ENCODE measurements around the gene WFDC1. TPM values are rescaled to one million over a fixed set of nuclear protein-coding genes. Genes with fewer than 3 reads are reported as not detected.

WFDC1 gene
- total and polyA plus RNA-seq, 10 of the 15 experiments (the other 5 are each of a cell fraction or from before 2014, with no cell fraction given) = not detected

GRCh38 chr16:84319146-84319760 is 24.6 kb downstream of the WFDC1 start:
- H3K4me2 ChIP-seq (ENCODE audit: control insufficient read depth, insufficient read depth) = no peak overlapping the region
- CTCF ChIA-PET = no interaction called here
- in situ Hi-C loops (cut with MboI) (no loop called here), intact Hi-C loops (cut with micrococcal nuclease; ENCODE audit: unreplicated experiment) (no loop called here)
- H3K36me3 ChIP-seq (ENCODE audit: control insufficient read depth in 2 of 2, insufficient read depth in 2 of 2, low read length in 1 of 2) = no peaks in the 10 kb centered on the region
- DNase-seq (ENCODE audit: low read depth, low spot score) = no peak
- no peaks in the 10 kb centered on the region; the same call in 2 of the 3 replicates for H3K9me3 ChIP-seq (replicated peaks; ENCODE audit: control insufficient read depth, insufficient read depth, low read length)
- POLR2A ChIA-PET = no interaction called here
- H3K4me1 ChIP-seq (ENCODE audit: control insufficient read depth, insufficient read depth, low read length) = no peaks in the 10 kb centered on the region
- RAD21 ChIA-PET (ENCODE audit: unreplicated experiment) = no interaction called here
- TF ChIP-seq BCL11A (IDR thresholded peaks at IDR 0.05; ENCODE audit: low read depth, low read length) (no peak), YY1 (IDR thresholded peaks at IDR 0.05; ENCODE audit: low read depth, low read length) (no peak)
- no peak overlapping the region for H3K4me3 ChIP-seq
- no peaks in the 10 kb centered on the region for H3K79me2 ChIP-seq (ENCODE audit: control insufficient read depth, insufficient read depth, low read length)
- H4K20me1 ChIP-seq (ENCODE audit: control insufficient read depth, insufficient read depth) = no peaks in the 10 kb centered on the region
- H3K27me3 ChIP-seq (replicated peaks in 1 of 2; ENCODE audit: control insufficient read depth in 2 of 2, insufficient read depth in 2 of 2, low read length in 1 of 2) = peaks cover 0 to 1% of the 10 kb centered on the region in 2 experiments; a peak in 1 of 4 replicates
- no peak for FAIRE-seq
- ATAC-seq = no peak
- H2AFZ ChIP-seq (ENCODE audit: control insufficient read depth, low read depth, low read length) = no peak overlapping the region
- no peak overlapping the region for H3K9ac ChIP-seq (ENCODE audit: control insufficient read depth, insufficient read depth, low read length)
- H3K27ac ChIP-seq (ENCODE audit: control insufficient read depth, insufficient read depth) = no peak overlapping the region
- WGBS (ENCODE audit: insufficient coverage, insufficient replicate concordance, low lambda C conversion rate, missing lambda C conversion rate) = 63% methylated on average over 20 of the region's 24 CpGs
- SMC1A ChIA-PET (ENCODE audit: uncharacterized antibody, unreplicated experiment) = no interaction called here
- BruUV-seq (replicated peaks) = no TSS peak

- BruUV-seq (replicated peaks) = no TSS peak
- Histone ChIP-seq H3K9me3 (replicated peaks; ENCODE audit: control insufficient read depth, insufficient read depth, low read length) (no peaks in the 10 kb centered on the region; the same call in 2 of the 3 replicates), H3K36me3 (ENCODE audit: control insufficient read depth in 2 of 2, insufficient read depth in 2 of 2, low read length in 1 of 2) (no peaks in the 10 kb centered on the region), H3K4me3 (no peak overlapping the region), H3K4me2 (ENCODE audit: control insufficient read depth, insufficient read depth) (no peak overlapping the region), H4K20me1 (ENCODE audit: control insufficient read depth, insufficient read depth) (no peaks in the 10 kb centered on the region), H3K9ac (ENCODE audit: control insufficient read depth, insufficient read depth, low read length) (no peak overlapping the region), H3K27me3 (replicated peaks in 1 of 2; ENCODE audit: control insufficient read depth in 2 of 2, insufficient read depth in 2 of 2, low read length in 1 of 2) (peaks cover 0 to 1% of the 10 kb centered on the region in 2 experiments; a peak in 1 of 4 replicates), H3K27ac (ENCODE audit: control insufficient read depth, insufficient read depth) (no peak overlapping the region), H3K4me1 (ENCODE audit: control insufficient read depth, insufficient read depth, low read length) (no peaks in the 10 kb centered on the region), H2AFZ (ENCODE audit: control insufficient read depth, low read depth, low read length) (no peak overlapping the region), H3K79me2 (ENCODE audit: control insufficient read depth, insufficient read depth, low read length) (no peaks in the 10 kb centered on the region)
- WGBS (ENCODE audit: insufficient coverage, insufficient replicate concordance, low lambda C conversion rate, missing lambda C conversion rate) = 26% methylated on average over 5 of the region's 5 CpGs
- intact Hi-C loops (cut with micrococcal nuclease; ENCODE audit: unreplicated experiment) (no loop called here), in situ Hi-C loops (cut with MboI) (no loop called here)
- ChIA-PET RAD21 (ENCODE audit: unreplicated experiment) (no interaction called here), POLR2A (no interaction called here), CTCF (no interaction called here), SMC1A (ENCODE audit: uncharacterized antibody, unreplicated experiment) (no interaction called here)
- DNase-seq (ENCODE audit: low read depth, low spot score) (no peak), FAIRE-seq (no peak), ATAC-seq (no peak)
- TF ChIP-seq ZZZ3 (IDR thresholded peaks at IDR 0.05; ENCODE audit: control insufficient read depth, insufficient read length, low read depth) (no peak), CHD1 (IDR thresholded peaks at IDR 0.05; ENCODE audit: low read depth, low read length) (no peak), SUPT20H (IDR thresholded peaks at IDR 0.05; ENCODE audit: borderline replicate concordance, control insufficient read depth, low read depth, low read length) (no peak), PBX3 (IDR thresholded peaks at IDR 0.05; ENCODE audit: insufficient replicate concordance, low read depth, low read length) (no peak), SREBF2 (IDR thresholded peaks at IDR 0.05; ENCODE audit: low read length) (no peak), RUNX3 (IDR thresholded peaks at IDR 0.05; ENCODE audit: low read length) (no peak), TCF12 (IDR thresholded peaks at IDR 0.05; ENCODE audit: low read depth, low read length) (no peak), IKZF1 (conservative IDR thresholded peaks at IDR 0.05) (no peak), ZNF217 (IDR thresholded peaks at IDR 0.05) (no peak), GATAD2B (conservative IDR thresholded peaks at IDR 0.05; ENCODE audit: low read depth) (no peak), E2F4 (IDR thresholded peaks at IDR 0.05; ENCODE audit: low read depth, low read length) (no peak), USF1 (IDR thresholded peaks at IDR 0.05; ENCODE audit: borderline replicate concordance, extremely low read length, insufficient read depth, low read depth, low read length) (no peak)
Observed at GRCh38 chr16:84320511-84320910, 25.8 kb downstream of the WFDC1 start.
